BE2C (cell line): Measurements from ENCODE around the gene ASIP.
"Not testable (repeated sequence)": the region's sequence is repeated elsewhere in the genome, so short reads cannot be mapped to it uniquely, and the experiment has no call there.

Experiments
- DNase-seq: peaks from one replicate; pipeline ENCODE4 v3.0.0-alpha.2; 2020
- H3K27me3 ChIP-seq: fragments of 250-450 bp; sonication (Bioruptor Pico); 2 replicates; pipeline ENCODE4 v1.5.1; 2020; ENCODE audit warnings: mild to moderate bottlenecking
- H3K36me3 ChIP-seq: fragments of 250-450 bp; sonication (Bioruptor Pico); 2 replicates; pipeline ENCODE4 v1.5.1; 2020; ENCODE audit warnings: mild to moderate bottlenecking
- H3K4me1 ChIP-seq: fragments of 250-450 bp; sonication (Bioruptor Pico); 2 replicates; pipeline ENCODE4 v1.5.1; 2020
- H3K4me3 ChIP-seq: 2 replicates; pipeline ENCODE4 v1.5.1; 2011; ENCODE audit warnings: low read depth, low read length
- H3K9me3 ChIP-seq: fragments of 250-450 bp; sonication (Bioruptor Pico); 2 replicates; pipeline ENCODE4 v1.5.1; 2020
- CTCF ChIP-seq: IDR thresholded peaks from 2 replicates; pipeline ENCODE4 v1.5.1; 2012; ENCODE audit warnings: mild to moderate bottlenecking, low read depth, low read length

ASIP gene

GRCh38 chr20:34285450-34285849 lies 44.2 kb downstream of the ASIP start:
- Histone ChIP-seq H3K9me3 (no peaks in the 10 kb centered on the region), H3K4me1 (no peaks in the 10 kb centered on the region), H3K4me3 (no peak overlapping the region), H3K27me3 (no peaks in the 10 kb centered on the region), H3K36me3 (peaks cover 85% of the 10 kb centered on the region)
- DNase-seq: no peak
- TF ChIP-seq CTCF: no peak

GRCh38 chr20:34287500-34287899 lies 46.3 kb downstream of the ASIP start:
- DNase-seq, H3K27me3 ChIP-seq, H3K4me1 ChIP-seq, H3K9me3 ChIP-seq, H3K4me3 ChIP-seq: not testable (repeated sequence)
- peaks cover 85% of the 10 kb centered on the region for H3K36me3 ChIP-seq

GRCh38 chr20:34290471-34290870 lies 49.2 kb downstream of the ASIP start:
- Histone ChIP-seq H3K4me1 (no peaks in the 10 kb centered on the region), H3K9me3 (no peaks in the 10 kb centered on the region), H3K36me3 (peaks cover 86% of the 10 kb centered on the region), H3K4me3 (no peak overlapping the region), H3K27me3 (no peaks in the 10 kb centered on the region)
- no peak for TF ChIP-seq CTCF
- no peak for DNase-seq

- no peak overlapping the region for H3K4me3 ChIP-seq
- TF ChIP-seq CTCF: no peak
- no peaks in the 10 kb centered on the region for H3K4me1 ChIP-seq
- H3K36me3 ChIP-seq: peaks cover 85% of the 10 kb centered on the region
- no peaks in the 10 kb centered on the region for H3K9me3 ChIP-seq
- DNase-seq: no peak
- no peaks in the 10 kb centered on the region for H3K27me3 ChIP-seq
Observed at GRCh38 chr20:34292496-34292895, 51.3 kb downstream of the ASIP start.

GRCh38 chr20:34293119-34293518 lies 51.9 kb downstream of the ASIP start:
- Histone ChIP-seq H3K36me3 (peaks cover 84% of the 10 kb centered on the region), H3K4me1 (no peaks in the 10 kb centered on the region), H3K4me3 (no peak overlapping the region), H3K27me3 (no peaks in the 10 kb centered on the region), H3K9me3 (no peaks in the 10 kb centered on the region)
- DNase-seq: no peak
- no peak for TF ChIP-seq CTCF

GRCh38 chr20:34293589-34293988 lies 52.4 kb downstream of the ASIP start:
- Histone ChIP-seq H3K4me3 (no peak overlapping the region), H3K36me3 (peaks cover 81% of the 10 kb centered on the region), H3K27me3 (no peaks in the 10 kb centered on the region), H3K4me1 (no peaks in the 10 kb centered on the region), H3K9me3 (no peaks in the 10 kb centered on the region)
- no peak for DNase-seq
- TF ChIP-seq CTCF: no peak

- H3K4me3 ChIP-seq: no peak overlapping the region
- no peaks in the 10 kb centered on the region for H3K4me1 ChIP-seq
- TF ChIP-seq CTCF: no peak
- no peaks in the 10 kb centered on the region for H3K9me3 ChIP-seq
- DNase-seq: no peak
- peaks cover 80% of the 10 kb centered on the region for H3K36me3 ChIP-seq
- no peaks in the 10 kb centered on the region for H3K27me3 ChIP-seq
Observed at GRCh38 chr20:34294563-34294962, 53.3 kb downstream of the ASIP start.
